HPDE6-E6E7 (cell line): ENCODE results near the gene MORF4L2.
A peak's percentile ranks its signal among the peaks of the same experiment; 100 is the strongest.
"Not testable (repeated sequence)": the region's sequence is repeated elsewhere in the genome, so short reads cannot be mapped to it uniquely, and the experiment has no call there.

Experiments used
- DNase-seq: peaks from one replicate; pipeline ENCODE4 v3.0.0; 2011; ENCODE audit warnings: missing footprints; ENCODE audit errors: extremely low spot score

The MORF4L2 gene

GRCh38 chrX:103678199-103678993 lies 8.1 kb downstream of the MORF4L2 start:
- no peak for DNase-seq

DNA sequence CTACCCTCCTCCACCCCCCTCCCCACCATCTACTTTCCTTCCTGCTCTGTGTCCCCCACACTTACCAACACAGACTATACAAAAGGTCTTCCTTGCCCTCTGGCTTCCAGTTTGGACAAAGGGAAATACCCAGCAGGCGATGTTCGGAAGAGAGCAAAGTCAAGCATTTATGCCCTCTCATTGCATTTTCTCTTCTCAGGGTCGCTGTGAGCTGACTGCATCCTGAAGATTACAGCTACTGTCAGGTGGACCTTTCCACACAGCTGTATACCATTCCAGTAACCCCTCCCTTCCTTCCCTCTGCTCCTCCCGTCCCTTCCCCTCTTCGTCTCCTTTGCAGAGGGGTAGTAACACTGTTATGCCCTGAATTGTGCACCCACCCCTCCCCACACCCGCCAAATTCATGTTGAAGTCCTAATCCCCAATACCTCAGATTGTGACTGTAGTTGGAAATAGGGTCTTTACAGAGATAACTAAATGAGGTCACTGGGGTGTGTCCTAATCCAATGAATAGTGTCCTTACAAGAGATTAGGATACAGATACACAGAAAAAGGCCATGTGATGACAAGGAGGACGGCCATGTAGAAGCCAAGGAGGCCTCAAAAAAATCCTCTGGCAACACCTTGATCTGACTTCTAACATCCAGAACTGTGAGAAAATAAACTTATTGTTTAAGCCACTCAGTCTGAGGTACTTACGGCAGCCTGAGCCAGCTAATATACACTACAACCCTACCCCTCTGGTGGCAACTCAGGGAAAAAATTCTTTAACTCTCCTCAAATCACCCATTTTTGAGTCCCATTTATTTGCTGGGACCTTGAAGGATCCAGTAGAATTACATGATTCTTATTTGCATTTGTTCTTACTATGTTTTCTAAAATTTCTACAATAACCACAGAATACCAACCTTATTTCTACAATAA lies 11.7 kb downstream of the MORF4L2 start:
- no peak for DNase-seq

DNA sequence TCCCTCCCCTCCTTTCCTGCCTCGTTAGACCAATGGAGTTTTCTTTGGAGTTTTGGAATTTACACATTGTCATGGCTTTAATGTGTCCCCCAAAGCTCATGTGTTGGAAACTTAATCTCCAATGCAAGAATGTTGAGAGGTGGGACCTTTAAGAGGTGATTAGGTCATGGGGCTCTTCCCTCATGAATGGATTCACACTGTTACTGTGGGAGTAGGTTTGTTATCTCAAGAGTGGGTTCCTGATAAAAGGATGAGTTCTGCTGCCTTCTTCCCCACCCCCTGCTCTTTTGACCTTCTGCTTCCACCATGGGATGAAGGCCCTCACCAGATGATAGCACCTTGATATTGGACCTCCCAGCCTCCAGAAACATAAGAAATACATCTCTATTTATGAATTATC lies 16.8 kb downstream of the MORF4L2 start:
- no peak for DNase-seq

- DNase-seq, result no peak
Observed at GRCh38 chrX:103666202-103667107, 20.0 kb downstream of the MORF4L2 start.

- DNase-seq, result no peak
Observed at GRCh38 chrX:103663981-103664762, 22.3 kb downstream of the MORF4L2 start.

- DNase-seq, result not testable (repeated sequence)
Observed at GRCh38 chrX:103659460-103659859, 27.0 kb downstream of the MORF4L2 start.

GRCh38 chrX:103658681-103659433 lies 27.6 kb downstream of the MORF4L2 start:
- DNase-seq, result no peak

DNA sequence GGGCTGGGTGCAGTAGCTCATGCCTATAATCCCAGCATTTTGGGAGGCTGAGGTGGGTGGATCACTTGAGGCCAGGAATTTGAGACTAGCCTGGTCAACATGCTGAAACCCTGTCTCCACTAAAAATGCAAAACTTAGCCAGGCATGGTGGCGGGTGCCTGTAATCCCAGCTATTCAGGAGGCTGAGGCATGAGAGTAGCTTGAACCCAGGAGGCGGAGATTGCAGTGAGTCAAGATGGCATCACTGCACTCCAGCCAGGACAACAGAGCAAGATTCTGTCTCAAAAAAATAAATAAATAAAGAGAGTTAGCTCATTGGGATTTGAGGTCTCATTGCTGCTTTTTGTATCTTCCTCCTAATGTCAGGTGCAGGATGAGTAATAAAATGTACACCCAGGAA lies 29.4 kb downstream of the MORF4L2 start:
- not testable (repeated sequence) for DNase-seq

- peak; percentile 63 for DNase-seq
Observed at GRCh38 chrX:103656617-103657016, 29.9 kb downstream of the MORF4L2 start.

DNA sequence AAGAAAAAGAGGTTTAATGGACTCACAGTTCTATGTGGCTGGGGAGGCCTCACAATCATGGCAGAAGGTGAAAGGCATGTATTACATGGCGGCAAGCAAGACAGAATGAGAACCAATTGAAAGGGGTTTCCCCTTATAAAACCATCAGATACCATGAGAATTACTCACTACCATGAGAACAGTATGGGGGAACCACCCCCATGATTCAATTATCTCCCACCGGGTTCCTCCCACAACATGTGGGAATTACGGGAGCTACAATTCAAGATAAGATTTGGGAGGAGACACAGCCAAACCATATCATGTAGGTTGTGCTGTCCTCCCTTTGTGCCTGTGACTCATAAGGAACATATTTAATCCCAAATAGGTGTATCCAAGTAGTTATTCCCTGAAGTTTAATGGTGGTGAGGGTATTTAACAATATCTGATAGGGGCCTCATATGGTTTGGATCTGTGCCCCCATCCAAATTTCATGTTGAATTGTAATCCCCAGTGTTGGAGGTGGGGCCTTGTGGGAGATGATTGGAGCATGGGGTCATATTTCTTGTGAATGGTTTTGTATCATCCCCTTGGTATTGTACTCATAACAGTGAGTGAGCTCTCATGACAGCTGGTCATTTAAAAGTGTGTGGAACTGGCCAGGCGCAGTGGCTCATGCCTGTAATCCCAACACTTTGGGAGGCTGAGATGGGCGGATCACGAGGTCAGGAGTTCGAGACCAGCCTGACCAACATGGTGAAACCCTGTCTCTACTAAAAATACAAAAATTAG lies 31.1 kb downstream of the MORF4L2 start:
- not testable (repeated sequence) for DNase-seq

GRCh38 chrX:103651151-103651773 lies 35.2 kb downstream of the MORF4L2 start:
- no peak for DNase-seq

GRCh38 chrX:103647630-103648029 lies 38.9 kb downstream of the MORF4L2 start:
- no peak for DNase-seq

DNA sequence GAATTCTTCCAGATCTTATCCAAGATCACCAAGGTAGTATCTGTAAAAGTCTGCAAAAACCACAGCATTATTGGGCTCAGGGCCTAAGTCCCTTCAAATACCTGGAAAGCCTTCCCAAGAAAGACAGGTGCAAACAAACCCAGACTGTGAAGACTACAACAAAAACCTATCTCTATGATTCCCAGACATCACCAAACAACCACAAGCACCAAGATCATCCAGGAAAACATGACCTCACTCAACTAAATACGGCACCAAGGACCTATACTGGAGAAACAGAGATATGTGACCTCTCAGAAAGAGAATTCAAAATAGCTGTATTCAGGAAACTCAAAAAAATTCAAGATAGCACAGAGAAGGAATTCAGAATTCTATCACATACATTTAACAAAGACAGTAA lies 42.4 kb downstream of the MORF4L2 start:
- DNase-seq, result no peak

DNA sequence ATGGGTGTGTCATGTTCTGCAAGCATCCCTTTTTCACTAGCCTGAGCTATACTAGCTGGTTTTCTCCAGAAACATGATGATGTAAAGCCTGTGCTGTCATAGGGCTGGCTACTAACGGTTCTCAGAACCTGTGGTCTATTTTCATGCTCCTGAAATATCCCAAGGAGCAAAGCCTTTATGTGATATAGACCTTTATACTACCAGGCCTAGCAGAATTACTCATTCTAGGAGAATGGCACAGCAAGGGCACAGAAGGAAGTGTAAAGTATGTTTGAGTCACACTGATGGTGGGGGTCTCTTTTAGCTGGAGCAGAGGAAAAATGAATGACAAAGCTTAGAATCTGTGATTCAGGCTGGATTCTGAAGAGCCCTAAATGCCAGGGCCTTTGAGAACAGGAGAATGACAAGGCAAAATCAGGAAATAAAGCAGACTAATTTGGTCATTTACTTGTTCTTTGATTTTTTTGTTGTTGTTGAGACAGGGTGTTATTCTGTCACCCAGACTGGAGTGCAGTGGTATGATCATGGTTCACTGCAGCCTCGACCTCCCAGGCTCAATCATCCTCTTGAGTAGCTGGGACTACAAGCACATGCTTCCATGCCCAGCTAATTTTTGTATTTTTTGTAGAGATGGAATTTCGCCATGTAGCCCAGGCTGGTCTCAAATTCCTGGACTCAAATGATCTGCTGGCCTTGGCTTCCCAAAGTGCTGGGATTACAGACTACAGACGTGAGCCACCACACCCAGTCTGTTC lies 45.9 kb downstream of the MORF4L2 start:
- DNase-seq, result no peak

DNA sequence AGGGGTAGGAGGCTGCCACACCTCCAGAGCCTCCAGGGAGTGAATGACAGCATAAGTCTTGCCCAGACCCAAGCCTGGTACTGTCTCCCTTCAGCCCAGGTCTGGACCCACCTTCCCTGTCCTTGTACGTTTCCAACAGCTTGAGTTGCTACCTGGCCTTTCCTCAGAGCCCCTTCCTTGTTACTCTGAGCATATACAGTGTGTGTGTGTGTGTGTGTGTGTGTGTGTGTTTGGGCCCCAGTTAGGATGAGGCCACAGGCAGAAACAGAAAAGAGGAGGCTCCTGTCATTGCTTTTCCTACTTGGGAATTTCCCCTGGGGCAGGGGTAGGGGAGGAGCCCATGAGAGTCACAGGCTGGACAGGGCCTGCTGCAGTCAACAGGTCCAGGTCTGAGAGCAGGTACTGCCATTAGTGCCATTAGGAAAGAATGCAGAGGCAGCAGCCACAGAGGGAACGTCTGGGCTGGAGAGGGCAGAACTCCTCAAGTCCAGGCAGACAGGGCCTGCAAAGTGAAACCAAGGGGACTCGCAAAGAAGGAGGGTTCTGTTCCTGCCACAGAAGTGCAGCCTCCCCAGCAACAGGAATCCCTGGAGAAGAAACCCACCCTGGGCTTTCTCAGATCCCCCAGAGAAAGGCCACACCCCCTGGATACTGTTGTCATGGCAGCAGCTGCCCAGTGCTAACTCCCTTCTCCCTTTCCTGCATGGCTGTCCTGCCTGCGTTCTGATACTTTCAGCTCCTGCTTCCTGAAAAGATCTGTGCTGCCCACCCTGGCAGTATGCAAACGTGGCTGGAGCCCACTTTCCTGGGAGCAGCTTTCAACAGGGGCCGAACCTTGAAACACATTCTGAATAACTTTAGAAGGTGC lies 47.8 kb downstream of the MORF4L2 start:
- not testable (repeated sequence) for DNase-seq

GRCh38 chrX:103637604-103638338 lies 48.7 kb downstream of the MORF4L2 start:
- no peak for DNase-seq
